MCF 10A (cell line): Measurements from ENCODE around the gene MED1. TPM values are rescaled to one million over a fixed set of nuclear protein-coding genes. Genes with fewer than 3 reads are reported as not detected.

Source experiments
- BruUV-seq: library from RNA; stranded (reverse); fragments of 400-500 nt; replicated peaks from 2 replicates; lab custom pipeline; 2021; lab: Mats Ljungman, UMichigan
- CTCF ChIA-PET: fragments of 300-600 bp; sonication (Branson Sonifier 250); formaldehyde crosslinking; extraction: SDS; loops from one replicate; lab custom pipeline; 2021; ENCODE audit warnings: antibody characterized with exemption, inconsistent platforms; lab: Yijun Ruan, JAX
- POLR2A ChIA-PET: fragments of 300-600, 350-650 bp; sonication (Branson Sonifier 250); formaldehyde crosslinking; extraction: SDS; loops from one replicate; lab custom pipeline; 2020; ENCODE audit warnings: antibody characterized with exemption, inconsistent platforms; lab: Yijun Ruan, JAX
- DNase-seq: peaks from one replicate; pipeline ENCODE4 v3.0.0-alpha.2; 2018; ENCODE audit not compliant: unreplicated experiment
- H3K27ac Mint-ChIP-seq: one replicate; pipeline ENCODE4 v1.8.0; 2022; ENCODE audit warnings: mild to moderate bottlenecking, low read depth, mixed read lengths; ENCODE audit not compliant: unreplicated experiment
- H3K27me3 Mint-ChIP-seq: one replicate; pipeline ENCODE4 v1.8.0; 2022; ENCODE audit warnings: mixed read lengths; ENCODE audit not compliant: insufficient read depth, unreplicated experiment
- H3K36me3 Mint-ChIP-seq: one replicate; pipeline ENCODE4 v1.8.0; 2022; ENCODE audit warnings: mild to moderate bottlenecking, moderate library complexity, mixed read lengths; ENCODE audit not compliant: insufficient read depth, unreplicated experiment
- H3K4me1 Mint-ChIP-seq: one replicate; pipeline ENCODE4 v1.8.0; 2022; ENCODE audit warnings: mixed read lengths; ENCODE audit not compliant: insufficient read depth, unreplicated experiment
- H3K4me3 Mint-ChIP-seq: one replicate; pipeline ENCODE4 v1.8.0; 2022; ENCODE audit warnings: mild to moderate bottlenecking, moderate library complexity, mixed read lengths; ENCODE audit not compliant: unreplicated experiment
- H3K9me3 Mint-ChIP-seq: one replicate; pipeline ENCODE4 v1.8.0; 2022; ENCODE audit warnings: mixed read lengths; ENCODE audit not compliant: unreplicated experiment
- CTCF ChIP-seq: fragments of 200-600 bp; IDR thresholded peaks from one replicate; pipeline ENCODE4 v1.8.0; 2022; ENCODE audit warnings: antibody characterized with exemption, mild to moderate bottlenecking; ENCODE audit not compliant: unreplicated experiment
- intact Hi-C: fragments of 100-400 bp; cut with micrococcal nuclease; formaldehyde crosslinking; loops from 2 replicates; pipeline ENCODE4 v1.14.1; 2022
- total RNA-seq: library from RNA; stranded (reverse); gene quantifications from 2 replicates; pipeline ENCODE4 v1.2.3, GENCODE V29; 2022

MED1 gene
- total RNA-seq, 1 experiment from 2014 or later, result 59.0 TPM

- Mint-ChIP-seq H3K27ac (no peak overlapping the region), H3K36me3 (peaks cover 15% of the 10 kb centered on the region), H3K4me3 (no peak overlapping the region), H3K4me1 (peaks cover 6% of the 10 kb centered on the region), H3K27me3 (no peaks in the 10 kb centered on the region), H3K9me3 (no peaks in the 10 kb centered on the region)
- TF ChIP-seq CTCF, result no peak
- no peak for DNase-seq
- ChIA-PET POLR2A (no interaction called here), CTCF (no interaction called here)
- no TSS peak for BruUV-seq
- intact Hi-C loops, result no loop called here
Observed at GRCh38 chr17:39365242-39365641, 85.8 kb downstream of the MED1 start.

- no peak for TF ChIP-seq CTCF
Observed at GRCh38 chr17:39364236-39365025, 86.6 kb downstream of the MED1 start.

GRCh38 chr17:39361064-39361463, 90.0 kb downstream of the MED1 start:
- no peak for DNase-seq
- intact Hi-C loops, result no loop called here
- Mint-ChIP-seq H3K4me3 (no peak overlapping the region), H3K4me1 (peaks cover 1% of the 10 kb centered on the region), H3K27me3 (no peaks in the 10 kb centered on the region), H3K27ac (no peak overlapping the region), H3K36me3 (peaks cover 7% of the 10 kb centered on the region), H3K9me3 (no peaks in the 10 kb centered on the region)
- CTCF ChIA-PET, result interaction anchor here (0.5 to 0.6 kb wide), 2 partner anchors 233 to 458 kb away, joined by 3 read pairs; no protein-coding TSS in a partner anchor
- POLR2A ChIA-PET, result no interaction called here
- TF ChIP-seq CTCF, result no peak
- no TSS peak for BruUV-seq

More at GRCh38 chr17:39364236-39365025, 86.6 kb downstream of the MED1 start:
- BruUV-seq, result no TSS peak
- no peak for DNase-seq
- intact Hi-C loops, result no loop called here
- Mint-ChIP-seq H3K4me1 (peaks cover 6% of the 10 kb centered on the region), H3K9me3 (no peaks in the 10 kb centered on the region), H3K27ac (no peak overlapping the region), H3K4me3 (no peak overlapping the region), H3K36me3 (peaks cover 13% of the 10 kb centered on the region), H3K27me3 (no peaks in the 10 kb centered on the region)
- CTCF ChIA-PET, result no interaction called here
- POLR2A ChIA-PET, result no interaction called here

GRCh38 chr17:39360537-39360936, 90.5 kb downstream of the MED1 start:
- ChIA-PET POLR2A (interaction anchor here (0.5 kb wide), 1 partner anchor 656 kb away, joined by 4 read pairs; the partner anchor contains the start of gene MLLT6), CTCF (no interaction called here)
- Mint-ChIP-seq H3K9me3 (no peaks in the 10 kb centered on the region), H3K4me1 (no peaks in the 10 kb centered on the region), H3K27me3 (no peaks in the 10 kb centered on the region), H3K36me3 (peaks cover 7% of the 10 kb centered on the region), H3K27ac (no peak overlapping the region), H3K4me3 (no peak overlapping the region)
- intact Hi-C loops, result no loop called here
- TF ChIP-seq CTCF, result no peak
- no TSS peak for BruUV-seq
- no peak for DNase-seq
